ENCODE results near the gene KIAA0825.
A peak's percentile ranks its signal among the peaks of the same experiment; 100 is the strongest.
"Not testable (repeated sequence)": the region's sequence is repeated elsewhere in the genome, so short reads cannot be mapped to it uniquely, and the experiment has no call there.

Gene KIAA0825

DNA sequence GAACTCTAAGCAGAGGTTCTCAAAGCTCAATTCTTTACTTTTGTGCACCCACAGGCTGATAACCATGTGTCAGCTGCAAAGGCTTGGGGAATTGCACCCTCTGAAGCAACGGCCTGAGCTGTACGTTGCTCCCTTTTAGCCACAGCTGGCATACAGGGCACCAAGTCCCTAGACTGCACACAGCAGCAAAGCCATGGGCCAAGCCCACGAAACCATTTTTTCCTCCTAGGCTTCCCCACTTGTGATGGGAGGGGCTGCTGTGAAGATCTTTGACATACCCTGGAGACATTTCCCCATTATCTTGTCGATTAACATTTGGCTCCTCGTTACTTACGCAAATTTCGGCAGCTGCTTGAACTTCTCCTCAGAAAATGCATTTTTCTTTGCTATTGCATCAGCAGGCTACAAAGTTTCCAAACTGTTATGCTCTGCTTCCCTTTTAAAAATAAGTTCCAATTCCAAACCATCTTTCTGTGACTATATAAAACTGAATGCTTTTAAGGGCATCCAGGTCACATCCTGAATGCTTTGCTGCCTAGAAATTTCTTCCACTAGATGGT is 23.0 kb downstream of the KIAA0825 start:
- no peak for DNase-seq (ENCODE audit: low read depth)
- TF ChIP-seq CTCF (IDR thresholded peaks at IDR 0.05; ENCODE audit: insufficient read depth, low read depth, low read length, missing control alignments), result no peak
- H3K4me3 ChIP-seq (ENCODE audit: low read depth, low read length), result no peak overlapping the region

GRCh38 chr5:94577466-94578245 is 40.7 kb downstream of the KIAA0825 start:
- H3K4me3 ChIP-seq (ENCODE audit: low read depth, low read length), result no peak overlapping the region
- peak; percentile 62 for DNase-seq (ENCODE audit: low read depth)

DNA sequence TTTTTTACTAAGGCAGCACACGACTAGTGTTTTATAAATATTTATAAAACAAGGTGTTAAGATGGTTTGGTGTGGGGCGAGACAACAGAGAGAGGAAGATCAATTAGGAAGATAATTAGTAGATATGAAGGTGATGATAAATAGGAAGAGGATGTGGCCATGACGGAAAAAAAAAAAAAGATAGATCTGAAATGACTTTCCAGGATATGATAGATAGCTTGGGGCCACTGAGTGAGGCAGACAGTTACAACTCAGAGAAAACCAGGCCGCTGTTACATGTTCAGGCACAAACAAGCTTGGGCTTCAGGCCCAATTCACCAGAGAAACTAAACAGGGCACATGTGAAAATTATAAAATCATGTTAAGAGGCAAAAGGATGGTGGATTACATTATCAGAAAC is 43.2 kb downstream of the KIAA0825 start:
- DNase-seq (ENCODE audit: low read depth), result no peak
- H3K4me3 ChIP-seq (ENCODE audit: low read depth, low read length), result no peak overlapping the region
- no peak for TF ChIP-seq CTCF (IDR thresholded peaks at IDR 0.05; ENCODE audit: insufficient read depth, low read depth, low read length, missing control alignments)

More at GRCh38 chr5:94577466-94578245, 40.7 kb downstream of the KIAA0825 start:
- no peak for TF ChIP-seq CTCF (IDR thresholded peaks at IDR 0.05; ENCODE audit: insufficient read depth, low read depth, low read length, missing control alignments)

DNA sequence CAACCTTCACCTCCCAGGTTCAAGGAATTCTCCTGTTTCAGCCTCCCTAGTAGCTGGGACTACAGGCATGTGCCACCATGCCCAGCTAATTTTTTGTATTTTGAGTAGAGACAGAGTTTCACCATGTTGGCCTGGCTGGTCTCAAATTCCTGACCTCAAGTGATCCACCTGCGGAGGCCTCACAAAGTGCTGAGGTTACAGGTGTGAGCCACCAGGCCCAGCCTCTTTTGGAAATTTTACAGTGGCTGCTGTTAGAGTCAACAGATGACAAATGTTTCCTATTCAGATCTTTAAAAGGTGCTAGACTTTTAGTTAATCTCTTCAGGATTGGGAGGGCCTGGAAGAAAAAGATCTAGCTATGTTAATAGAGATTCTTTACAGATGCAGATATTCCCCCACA is 45.1 kb downstream of the KIAA0825 start:
- H3K4me3 ChIP-seq (ENCODE audit: low read depth, low read length); DNase-seq (ENCODE audit: low read depth): not testable (repeated sequence)

DNA sequence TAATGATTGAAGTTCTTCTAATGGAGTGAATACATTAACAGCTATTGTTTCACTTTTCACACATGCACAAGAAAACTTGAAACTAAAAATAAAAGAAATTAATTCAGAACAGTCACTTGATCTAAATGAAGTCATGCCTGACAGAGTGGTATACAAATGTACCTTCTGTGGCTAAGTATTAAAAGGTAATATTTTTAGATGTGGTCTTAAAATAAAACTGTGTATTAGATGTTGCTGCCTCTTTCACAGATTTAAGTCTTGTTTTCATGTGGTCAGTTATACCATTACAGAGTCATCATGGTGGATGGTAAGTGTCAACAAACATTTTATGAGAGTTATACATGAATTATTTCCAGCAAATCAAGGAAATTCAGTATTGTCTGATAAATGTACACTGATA is 47.0 kb downstream of the KIAA0825 start:
- no peak for DNase-seq (ENCODE audit: low read depth)
- no peak for TF ChIP-seq CTCF (IDR thresholded peaks at IDR 0.05; ENCODE audit: insufficient read depth, low read depth, low read length, missing control alignments)
- no peak overlapping the region for H3K4me3 ChIP-seq (ENCODE audit: low read depth, low read length)

- no peak for DNase-seq (ENCODE audit: low read depth)
- TF ChIP-seq CTCF (IDR thresholded peaks at IDR 0.05; ENCODE audit: insufficient read depth, low read depth, low read length, missing control alignments), result no peak
- no peak overlapping the region for H3K4me3 ChIP-seq (ENCODE audit: low read depth, low read length)
Observed at GRCh38 chr5:94564812-94565211, 53.6 kb downstream of the KIAA0825 start.

- no peak for TF ChIP-seq CTCF (IDR thresholded peaks at IDR 0.05; ENCODE audit: insufficient read depth, low read depth, low read length, missing control alignments)
- no peak for DNase-seq (ENCODE audit: low read depth)
- H3K4me3 ChIP-seq (ENCODE audit: low read depth, low read length), result no peak overlapping the region
Observed at GRCh38 chr5:94562327-94562971, 56.0 kb downstream of the KIAA0825 start.

All from GM12865 (cell line).